H1 (cell line): ENCODE results near the gene TEX26.

Experiments used
- ATF3 ChIP-seq: IDR thresholded peaks from 2 replicates; pipeline ENCODE4 v1.6.1; 2011; ENCODE audit warnings: low read depth, mild to moderate bottlenecking, low read length; ENCODE audit not compliant: insufficient read depth
- CBX8 ChIP-seq: fragments of 300-800, 300-1000 bp; sonication (generic); IDR thresholded peaks from 2 replicates; pipeline ENCODE4 v1.7.1; 2016; ENCODE audit warnings: low read depth, low read length, borderline replicate concordance
- POLR2A ChIP-seq, 2 experiments: IDR thresholded peaks; 1 replicate in 1 of 2; 2 replicates in 1 of 2; pipeline ENCODE4 v1.6.1; 2011; ENCODE audit warnings: low read depth in 2 of 2, low read length in 2 of 2, mild to moderate bottlenecking in 2 of 2; ENCODE audit errors: control extremely low read depth in 1 of 2
- RFX5 ChIP-seq: IDR thresholded peaks from 2 replicates; pipeline ENCODE4 v1.6.1; 2011; ENCODE audit warnings: low read depth, low read length, improper control_type of control experiment, borderline replicate concordance
- SAP30 ChIP-seq: fragments of 300-600 bp; sonication (generic); IDR thresholded peaks from 2 replicates; pipeline ENCODE4 v1.7.1; 2012; ENCODE audit warnings: low read length, moderate library complexity, mild to moderate bottlenecking, inconsistent platforms; ENCODE audit not compliant: insufficient read depth, insufficient replicate concordance

GRCh38 chr13:31009166-31009565 lies 76.7 kb downstream of the TEX26 start:
- TF ChIP-seq POLR2A (IDR thresholded peaks at IDR 0.05; ENCODE audit: control extremely low read depth in 1 of 2, low read depth in 2 of 2, low read length in 2 of 2) (no peak), RFX5 (no peak), SAP30 (no peak), ATF3 (no peak), CBX8 (no peak)
